ENCODE data around the gene TEX36. TPM values are rescaled to one million over a fixed set of nuclear protein-coding genes. Genes with fewer than 3 reads are reported as not detected.
"Not testable (repeated sequence)": the region's sequence is repeated elsewhere in the genome, so short reads cannot be mapped to it uniquely, and the experiment has no call there.

The TEX36 gene
- total and polyA plus RNA-seq, 5 experiments from 2014 or later = not detected

DNA sequence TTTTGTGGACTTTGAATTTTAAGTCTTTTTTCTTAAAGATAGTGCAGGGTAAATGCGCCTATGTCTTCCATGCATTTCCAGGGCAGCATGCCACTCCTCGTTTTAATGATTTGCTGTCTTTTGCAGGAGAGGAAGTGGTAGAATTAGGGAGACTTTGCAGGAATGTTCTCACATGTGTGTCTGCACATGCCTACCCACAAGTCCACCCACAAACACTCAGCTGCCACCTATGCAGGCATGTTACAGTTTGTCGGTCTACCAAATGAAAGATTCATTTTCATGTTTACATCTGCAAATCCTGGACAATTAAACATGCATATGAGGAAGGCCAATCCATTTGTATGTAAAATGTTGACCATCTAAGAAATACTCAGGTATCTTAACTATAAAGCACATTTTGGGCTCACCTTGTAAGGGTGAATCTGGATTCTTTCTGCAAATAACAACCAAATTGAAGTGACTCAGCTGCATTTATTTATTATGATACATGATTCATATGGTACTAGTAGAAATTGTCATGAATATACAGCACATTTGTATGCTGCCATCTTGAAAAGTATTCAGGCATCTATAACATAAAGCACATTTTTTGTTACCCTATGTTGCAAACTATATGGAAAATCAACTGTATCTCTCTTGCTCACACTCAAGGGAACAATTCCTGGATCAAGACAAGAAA lies 4.7 kb upstream of the TEX36 start:
- DNase-seq = no peak
- no peak overlapping the region for H3K4me3 Mint-ChIP-seq
- H3K4me1 Mint-ChIP-seq = peaks cover 2 to 7% (median 5%) of the 10 kb centered on the region in 4 donors
- no peak for ATAC-seq
- POLR2A ChIA-PET = no interaction called here
- H3K27ac Mint-ChIP-seq = no peak overlapping the region
- H3K36me3 Mint-ChIP-seq = no peaks in the 10 kb centered on the region
- H3K27me3 Mint-ChIP-seq = peaks cover 2 to 27% (median 22%) of the 10 kb centered on the region in 5 donors
- H3K9me3 Mint-ChIP-seq = no peaks in the 10 kb centered on the region

GRCh38 chr10:125684581-125684980 lies 1.6 kb upstream of the TEX36 start:
- Mint-ChIP-seq H3K27me3 (peaks cover 14 to 46% (median 29%) of the 10 kb centered on the region in 5 donors), H3K4me3 (no peak overlapping the region), H3K9me3 (peaks cover 0 to 6% (median 3%) of the 10 kb centered on the region in 9 donors), H3K4me1 (no peaks in the 10 kb centered on the region), H3K27ac (no peak overlapping the region), H3K36me3 (peaks cover 0 to 4% (median 0%) of the 10 kb centered on the region in 3 donors)
- ATAC-seq = no peak
- no peak for DNase-seq
- POLR2A ChIA-PET = no interaction called here

DNA sequence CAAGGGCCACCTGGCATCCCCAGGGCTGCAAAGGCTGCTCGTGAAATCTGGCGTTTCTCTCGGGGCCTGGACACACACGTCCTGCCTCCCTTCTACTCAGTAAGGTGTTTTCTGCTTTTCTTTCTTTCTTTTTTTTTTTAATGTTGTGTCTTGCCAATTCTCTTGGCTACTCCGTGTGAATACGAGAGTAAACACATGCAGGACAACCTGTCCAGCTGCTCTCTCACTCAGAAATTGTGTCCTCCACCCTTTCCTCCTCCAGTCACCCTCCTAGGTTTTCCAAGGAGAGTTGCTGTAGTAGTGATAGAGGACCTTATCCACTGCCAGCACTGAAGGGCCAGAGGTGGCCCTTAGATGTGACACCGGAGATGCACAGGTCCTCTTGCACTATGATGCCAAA lies 858 bp upstream of the TEX36 start:
- no peak overlapping the region for H3K4me3 Mint-ChIP-seq
- POLR2A ChIA-PET = no interaction called here
- no peak overlapping the region for H3K27ac Mint-ChIP-seq
- peaks cover 0 to 5% (median 0%) of the 10 kb centered on the region in 3 donors for H3K36me3 Mint-ChIP-seq
- DNase-seq = no peak
- H3K9me3 Mint-ChIP-seq = peaks cover 0 to 11% (median 4%) of the 10 kb centered on the region in 9 donors
- ATAC-seq = no peak
- H3K27me3 Mint-ChIP-seq = peaks cover 15 to 44% (median 29%) of the 10 kb centered on the region in 5 donors
- H3K4me1 Mint-ChIP-seq = no peaks in the 10 kb centered on the region

- POLR2A ChIA-PET = no interaction called here
- H3K27me3 Mint-ChIP-seq = peaks cover 24 to 56% (median 25%) of the 10 kb centered on the region in 5 donors
- peaks cover 0 to 24% (median 6%) of the 10 kb centered on the region in 3 donors for H3K36me3 Mint-ChIP-seq
- DNase-seq = no peak
- H3K4me3 Mint-ChIP-seq = no peak overlapping the region
- H3K9me3 Mint-ChIP-seq = peaks cover 14 to 46% (median 31%) of the 10 kb centered on the region in 9 donors
- ATAC-seq = no peak
- H3K27ac Mint-ChIP-seq = no peak overlapping the region
- H3K4me1 Mint-ChIP-seq = no peaks in the 10 kb centered on the region
These were observed 3.5 kb downstream of the TEX36 start for GRCh38 chr10:125679436-125679835.

GRCh38 chr10:125672884-125673283 lies 10.1 kb downstream of the TEX36 start:
- Mint-ChIP-seq H3K36me3 (peaks cover 0 to 38% (median 6%) of the 10 kb centered on the region in 3 donors), H3K27me3 (peaks cover 14 to 66% (median 18%) of the 10 kb centered on the region in 5 donors), H3K4me1 (no peaks in the 10 kb centered on the region), H3K4me3 (no peak overlapping the region), H3K27ac (no peak overlapping the region), H3K9me3 (peaks cover 11 to 62% (median 49%) of the 10 kb centered on the region in 9 donors)
- no peak for ATAC-seq
- no peak for DNase-seq
- POLR2A ChIA-PET = no interaction called here

DNA sequence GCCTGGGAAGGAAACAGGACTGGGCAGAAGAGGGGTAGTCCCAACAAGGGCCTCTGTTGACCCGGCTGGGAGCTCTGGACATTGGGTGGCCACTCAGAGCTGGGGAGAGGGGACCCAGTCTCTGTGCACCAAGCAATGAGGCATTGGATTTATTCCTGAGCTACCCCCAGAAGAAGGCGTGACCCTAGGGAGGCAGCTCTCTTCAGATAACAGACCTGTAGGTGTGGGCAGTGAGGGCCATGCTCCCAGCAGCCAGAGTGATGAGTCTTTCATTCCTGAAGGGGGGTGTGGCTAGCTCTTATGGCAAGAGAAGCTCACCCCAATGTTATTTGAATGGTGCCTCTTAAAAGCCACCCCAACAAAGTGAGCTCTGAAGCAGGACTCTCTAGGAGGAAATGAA lies 20.4 kb downstream of the TEX36 start:
- POLR2A ChIA-PET = no interaction called here
- DNase-seq = no peak
- H3K36me3 Mint-ChIP-seq = no peaks in the 10 kb centered on the region

GRCh38 chr10:125661941-125662515 lies 20.9 kb downstream of the TEX36 start:
- Mint-ChIP-seq H3K27ac (no peak overlapping the region), H3K36me3 (no peaks in the 10 kb centered on the region), H3K9me3 (peaks cover 0 to 23% (median 5%) of the 10 kb centered on the region in 9 donors), H3K4me1 (no peaks in the 10 kb centered on the region), H3K27me3 (peaks cover 9 to 50% (median 20%) of the 10 kb centered on the region in 5 donors), H3K4me3 (no peak overlapping the region)
- POLR2A ChIA-PET = no interaction called here
- DNase-seq (no peak), ATAC-seq (no peak)

More for the DNA sequence above, 20.4 kb downstream of the TEX36 start:
- Mint-ChIP-seq H3K4me3 (no peak overlapping the region), H3K4me1 (no peaks in the 10 kb centered on the region), H3K27ac (no peak overlapping the region), H3K27me3 (peaks cover 7 to 45% (median 14%) of the 10 kb centered on the region in 5 donors), H3K9me3 (peaks cover 0 to 23% (median 5%) of the 10 kb centered on the region in 9 donors)
- no peak for ATAC-seq

GRCh38 chr10:125661431-125661940 lies 21.5 kb downstream of the TEX36 start:
- no peak for DNase-seq
- Mint-ChIP-seq H3K27me3 (peaks cover 12 to 54% (median 21%) of the 10 kb centered on the region in 5 donors), H3K4me1 (no peaks in the 10 kb centered on the region), H3K9me3 (peaks cover 0 to 21% (median 5%) of the 10 kb centered on the region in 9 donors), H3K27ac (no peak overlapping the region), H3K4me3 (no peak overlapping the region), H3K36me3 (no peaks in the 10 kb centered on the region)
- ATAC-seq = no peak
- POLR2A ChIA-PET = no interaction called here

DNA sequence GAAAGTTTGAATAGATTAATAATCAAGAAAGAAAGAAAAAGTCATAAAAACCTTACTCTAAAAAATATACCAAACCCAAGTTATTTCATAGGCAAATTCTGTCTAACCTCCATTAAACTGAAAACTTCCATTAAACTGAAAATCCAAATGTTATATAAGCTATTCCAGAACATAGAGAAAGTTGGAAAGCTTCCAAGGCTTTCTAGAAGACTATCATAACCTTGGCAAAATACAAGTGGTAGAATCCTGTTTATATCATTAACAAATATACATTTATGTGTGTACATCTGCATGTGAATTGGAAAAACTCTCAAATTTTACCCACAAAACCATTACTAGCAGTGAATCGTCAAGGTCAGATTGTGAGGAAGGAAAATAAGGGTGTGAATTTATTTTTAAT lies 23.9 kb downstream of the TEX36 start:
- H3K9me3 Mint-ChIP-seq = peaks cover 0 to under 1% (median 0%) of the 10 kb centered on the region in 9 donors
- H3K4me3 Mint-ChIP-seq = no peak overlapping the region
- H3K4me1 Mint-ChIP-seq = no peaks in the 10 kb centered on the region
- DNase-seq (no peak), ATAC-seq (no peak)
- no peaks in the 10 kb centered on the region for H3K36me3 Mint-ChIP-seq
- no peak overlapping the region for H3K27ac Mint-ChIP-seq
- POLR2A ChIA-PET = no interaction called here
- H3K27me3 Mint-ChIP-seq = peaks cover 10 to 36% (median 19%) of the 10 kb centered on the region in 5 donors

- Mint-ChIP-seq H3K27me3 (peaks cover 10 to 25% (median 15%) of the 10 kb centered on the region in 5 donors), H3K9me3 (peaks cover 0 to 4% (median 0%) of the 10 kb centered on the region in 9 donors), H3K4me1 (no peaks in the 10 kb centered on the region), H3K27ac (no peak overlapping the region), H3K36me3 (no peaks in the 10 kb centered on the region), H3K4me3 (no peak overlapping the region)
- DNase-seq (no peak), ATAC-seq (no peak)
- POLR2A ChIA-PET = no interaction called here
These were observed 26.4 kb downstream of the TEX36 start for GRCh38 chr10:125656523-125656922.

GRCh38 chr10:125653113-125653512 lies 29.9 kb downstream of the TEX36 start:
- POLR2A ChIA-PET, H3K4me1 Mint-ChIP-seq, ATAC-seq, DNase-seq, H3K4me3 Mint-ChIP-seq, H3K27ac Mint-ChIP-seq, H3K36me3 Mint-ChIP-seq: not testable (repeated sequence)
- H3K27me3 Mint-ChIP-seq = peaks cover 8 to 29% (median 12%) of the 10 kb centered on the region in 5 donors
- H3K9me3 Mint-ChIP-seq = peaks cover 0 to 22% (median 0%) of the 10 kb centered on the region in 9 donors

DNA sequence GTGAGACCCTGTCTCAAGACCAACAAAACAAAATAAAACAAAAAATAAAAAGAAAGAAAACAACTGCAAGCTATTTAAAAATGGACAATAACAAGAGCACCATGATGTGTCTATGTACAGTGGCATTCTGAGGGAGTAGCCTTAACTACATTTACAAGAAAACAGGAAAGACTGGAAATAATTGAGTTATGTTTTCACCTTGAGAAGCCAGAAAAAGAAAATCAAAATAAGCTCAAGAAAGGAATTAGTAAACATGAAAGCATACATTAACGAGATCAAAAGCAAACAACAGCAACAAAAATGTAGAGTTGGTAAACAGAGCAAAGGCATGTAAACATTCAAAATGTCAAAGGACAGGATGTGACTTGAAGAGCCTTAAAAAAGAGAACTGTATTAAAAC lies 36.7 kb downstream of the TEX36 start:
- Mint-ChIP-seq H3K27ac (no peak overlapping the region), H3K9me3 (peaks cover 0 to 40% (median 8%) of the 10 kb centered on the region in 9 donors), H3K4me3 (no peak overlapping the region), H3K36me3 (peaks cover 0 to 8% (median 3%) of the 10 kb centered on the region in 3 donors), H3K27me3 (peaks cover 5 to 48% (median 18%) of the 10 kb centered on the region in 5 donors), H3K4me1 (no peaks in the 10 kb centered on the region)
- POLR2A ChIA-PET = no interaction called here
- no peak for DNase-seq
- ATAC-seq = no peak

DNA sequence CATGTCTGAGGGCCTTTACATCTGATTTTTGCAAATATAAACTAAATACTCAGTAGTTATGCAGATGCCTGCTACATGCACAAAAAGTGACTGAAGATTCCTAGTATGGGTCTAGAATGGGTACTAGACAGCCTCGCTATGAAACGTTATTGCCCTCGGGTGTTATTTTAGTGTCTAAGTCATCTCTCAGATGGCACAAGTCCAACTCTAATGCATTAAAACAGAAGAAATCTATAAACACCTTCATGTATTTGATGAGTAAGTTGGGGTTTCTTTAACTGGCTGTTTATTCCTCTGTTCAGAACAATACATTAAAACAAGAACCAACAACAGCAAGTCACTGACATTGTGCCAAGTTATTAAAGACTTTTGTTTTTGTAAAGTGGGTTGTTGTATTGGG lies 41.6 kb downstream of the TEX36 start:
- peaks cover 0 to 2% (median 0%) of the 10 kb centered on the region in 3 donors for H3K36me3 Mint-ChIP-seq
- H3K4me3 Mint-ChIP-seq = no peak overlapping the region
- peaks cover 0 to 8% (median 0%) of the 10 kb centered on the region in 9 donors for H3K9me3 Mint-ChIP-seq
- ATAC-seq (no peak), DNase-seq (no peak)
- peaks cover 0 to 4% (median 0%) of the 10 kb centered on the region in 4 donors for H3K4me1 Mint-ChIP-seq
- H3K27me3 Mint-ChIP-seq = peaks cover 14 to 78% (median 29%) of the 10 kb centered on the region in 5 donors
- H3K27ac Mint-ChIP-seq = no peak overlapping the region
- POLR2A ChIA-PET = no interaction called here

All from naive thymus-derived CD8-positive, alpha-beta T cell (primary cell).